Endothelial cell (in vitro differentiated cells): Measurements from ENCODE around the gene ZNF534. TPM values are rescaled to one million over a fixed set of nuclear protein-coding genes. Genes with fewer than 3 reads are reported as not detected.
"Not testable (repeated sequence)": the region's sequence is repeated elsewhere in the genome, so short reads cannot be mapped to it uniquely, and the experiment has no call there.

Experiments
- DNase-seq: peaks from one replicate; pipeline ENCODE4 v3.0.0; 2021; ENCODE audit warnings: low spot score
- H3K27ac Mint-ChIP-seq: one replicate; pipeline ENCODE4 v1.8.0; 2021; ENCODE audit warnings: mixed read lengths, inconsistent platforms; ENCODE audit not compliant: unreplicated experiment
- H3K27me3 Mint-ChIP-seq: one replicate; pipeline ENCODE4 v1.8.0; 2021; ENCODE audit warnings: mild to moderate bottlenecking, moderate library complexity, mixed read lengths, inconsistent platforms; ENCODE audit not compliant: unreplicated experiment
- H3K36me3 Mint-ChIP-seq: one replicate; pipeline ENCODE4 v1.8.0; 2021; ENCODE audit warnings: mild to moderate bottlenecking, low read depth, mixed read lengths, inconsistent platforms; ENCODE audit not compliant: unreplicated experiment
- H3K4me1 Mint-ChIP-seq: one replicate; pipeline ENCODE4 v1.8.0; 2021; ENCODE audit warnings: mild to moderate bottlenecking, mixed read lengths, inconsistent platforms; ENCODE audit not compliant: unreplicated experiment
- H3K4me3 Mint-ChIP-seq: one replicate; pipeline ENCODE4 v1.8.0; 2021; ENCODE audit warnings: mild to moderate bottlenecking, mixed read lengths, inconsistent platforms; ENCODE audit not compliant: unreplicated experiment
- H3K9me3 Mint-ChIP-seq: one replicate; pipeline ENCODE4 v1.8.0; 2021; ENCODE audit warnings: mixed read lengths, inconsistent platforms; ENCODE audit not compliant: unreplicated experiment
- total RNA-seq: library from RNA; stranded (reverse); fragmentation: NEBNext Ultra II Directional; extraction: Animal tissue kit (Norgen Biotek cat#: 25700); gene quantifications from one replicate; pipeline ENCODE4 v1.2.1, GENCODE V29; 2021; ENCODE audit not compliant: unreplicated experiment
- TF ChIP-seq, protein P1 (sequence below): fragments of 200-600 bp; sonication (generic); IDR thresholded peaks from one replicate; pipeline ENCODE4 v1.5.0; 2021; ENCODE audit warnings: antibody characterized with exemption; ENCODE audit not compliant: unreplicated experiment

The ZNF534 gene
- total RNA-seq, 1 donor from 2014 or later, result not detected

DNA sequence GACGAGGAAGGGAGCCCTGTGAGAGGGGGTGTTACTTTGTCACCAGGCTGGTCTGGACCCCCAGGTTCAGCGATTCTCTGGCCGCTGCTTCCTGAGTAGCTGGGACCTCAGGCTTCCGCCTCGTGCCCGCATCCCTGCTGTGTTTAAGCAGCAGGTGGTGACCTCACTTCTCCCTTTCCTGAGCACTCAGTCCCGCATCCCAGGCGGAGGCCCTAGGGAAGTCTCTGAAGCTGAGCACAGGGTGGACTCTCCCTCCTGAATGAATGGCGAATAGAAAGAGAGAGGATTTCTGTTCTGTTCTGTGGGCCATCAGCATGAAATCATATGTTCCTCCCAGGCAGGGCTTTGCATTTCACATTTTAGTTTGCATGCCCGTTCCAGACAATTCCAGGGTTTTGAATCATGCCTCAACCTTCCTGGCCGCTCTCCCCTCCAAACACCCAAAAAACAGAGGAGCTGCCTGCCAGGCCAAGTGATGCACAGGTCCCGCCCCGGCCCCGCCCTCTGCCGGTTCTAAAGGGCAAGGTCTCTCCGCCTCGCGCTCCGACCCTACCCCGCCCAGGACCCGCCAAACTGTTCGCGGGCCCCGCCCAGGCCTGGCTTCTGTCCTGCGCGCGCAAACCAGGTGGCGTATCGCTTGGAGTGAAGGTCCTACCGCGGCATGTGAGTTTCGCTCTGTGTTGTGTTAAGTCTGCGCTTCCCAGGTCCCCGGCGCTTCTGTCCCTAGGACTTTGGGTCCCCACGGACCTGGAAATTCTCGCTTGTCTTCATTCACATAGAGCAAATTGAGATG, 63.4 kb downstream of the ZNF534 start:
- peak; percentile 45 for DNase-seq
- H3K27ac Mint-ChIP-seq, result no peak overlapping the region
- peaks cover 8% of the 10 kb centered on the region for H3K27me3 Mint-ChIP-seq
- H3K4me1 Mint-ChIP-seq, result peaks cover 3% of the 10 kb centered on the region
- TF ChIP-seq, protein P1, sequence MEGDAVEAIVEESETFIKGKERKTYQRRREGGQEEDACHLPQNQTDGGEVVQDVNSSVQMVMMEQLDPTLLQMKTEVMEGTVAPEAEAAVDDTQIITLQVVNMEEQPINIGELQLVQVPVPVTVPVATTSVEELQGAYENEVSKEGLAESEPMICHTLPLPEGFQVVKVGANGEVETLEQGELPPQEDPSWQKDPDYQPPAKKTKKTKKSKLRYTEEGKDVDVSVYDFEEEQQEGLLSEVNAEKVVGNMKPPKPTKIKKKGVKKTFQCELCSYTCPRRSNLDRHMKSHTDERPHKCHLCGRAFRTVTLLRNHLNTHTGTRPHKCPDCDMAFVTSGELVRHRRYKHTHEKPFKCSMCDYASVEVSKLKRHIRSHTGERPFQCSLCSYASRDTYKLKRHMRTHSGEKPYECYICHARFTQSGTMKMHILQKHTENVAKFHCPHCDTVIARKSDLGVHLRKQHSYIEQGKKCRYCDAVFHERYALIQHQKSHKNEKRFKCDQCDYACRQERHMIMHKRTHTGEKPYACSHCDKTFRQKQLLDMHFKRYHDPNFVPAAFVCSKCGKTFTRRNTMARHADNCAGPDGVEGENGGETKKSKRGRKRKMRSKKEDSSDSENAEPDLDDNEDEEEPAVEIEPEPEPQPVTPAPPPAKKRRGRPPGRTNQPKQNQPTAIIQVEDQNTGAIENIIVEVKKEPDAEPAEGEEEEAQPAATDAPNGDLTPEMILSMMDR, result no peak
- H3K4me3 Mint-ChIP-seq, result no peak overlapping the region
- peaks cover 5% of the 10 kb centered on the region for H3K36me3 Mint-ChIP-seq
- peaks cover 18% of the 10 kb centered on the region for H3K9me3 Mint-ChIP-seq

DNA sequence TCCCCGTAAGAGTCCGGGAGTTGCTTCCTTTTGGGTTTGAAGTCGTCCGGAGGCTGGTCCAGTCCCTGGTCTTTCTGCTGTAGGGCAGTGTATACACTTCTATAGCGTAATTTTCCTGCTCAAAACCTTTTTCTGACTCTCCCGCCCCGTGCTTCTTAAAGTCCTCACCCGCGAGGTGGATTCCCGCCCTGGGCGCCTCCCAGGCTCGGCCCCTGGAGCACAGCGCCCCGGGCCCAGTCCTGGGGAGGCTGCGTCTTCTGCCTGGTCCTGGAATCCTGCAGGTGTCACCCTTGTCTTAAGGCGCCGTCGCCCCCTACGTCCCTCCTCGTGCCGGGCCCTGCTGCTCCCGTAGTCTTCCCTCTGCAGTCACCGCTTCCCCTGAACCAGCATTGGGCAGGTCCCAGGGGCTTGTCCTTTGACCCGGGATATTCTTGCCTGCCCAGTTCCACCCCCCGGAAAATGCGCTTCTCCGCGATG, 64.1 kb downstream of the ZNF534 start:
- Mint-ChIP-seq H3K4me3 (peak overlapping the region; percentile 86), H3K27ac (no peak overlapping the region), H3K4me1 (peaks cover 3% of the 10 kb centered on the region), H3K36me3 (peaks cover 5% of the 10 kb centered on the region), H3K27me3 (peaks cover 8% of the 10 kb centered on the region), H3K9me3 (peaks cover 18% of the 10 kb centered on the region)
- peak; percentile 20 for DNase-seq
- TF ChIP-seq, protein P1, result no peak

DNA sequence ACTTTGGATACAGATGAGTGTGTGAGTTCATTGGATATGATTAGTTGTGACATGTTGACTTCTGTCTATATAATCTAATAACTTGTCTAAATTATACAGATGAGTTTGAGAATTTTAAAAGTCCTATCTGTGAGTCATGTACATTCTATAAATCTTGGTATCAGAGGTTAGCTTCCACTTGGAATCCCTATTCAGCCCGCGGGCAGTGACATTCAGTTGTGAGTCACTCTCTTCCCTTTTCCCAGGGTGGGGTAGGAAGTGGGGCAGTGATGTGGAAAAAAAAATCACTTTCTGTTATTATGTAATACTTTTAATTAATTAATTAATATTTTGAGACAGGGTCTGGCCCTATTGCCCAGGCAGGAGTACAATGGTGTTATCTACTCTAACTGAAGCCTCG, 65.6 kb downstream of the ZNF534 start:
- no peak overlapping the region for H3K4me3 Mint-ChIP-seq

DNA sequence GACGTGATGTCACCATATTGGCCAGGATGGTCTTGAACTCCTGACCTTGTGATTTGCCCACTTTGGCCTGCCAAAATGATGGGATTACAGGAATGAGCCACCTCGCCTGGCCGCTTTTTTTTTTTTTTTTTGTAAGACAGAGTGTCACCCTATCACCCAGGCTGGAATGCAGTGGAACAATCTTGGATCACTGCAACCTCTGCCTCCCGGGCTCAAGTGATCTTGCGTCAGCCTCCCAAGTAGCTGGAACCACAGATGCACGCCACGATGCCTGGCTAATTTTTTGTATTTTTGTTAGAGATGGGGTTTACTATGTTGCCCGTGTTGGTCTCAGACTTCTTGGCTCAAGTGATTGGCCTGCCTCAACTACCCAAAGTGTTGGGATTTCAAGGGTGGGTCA, 69.6 kb downstream of the ZNF534 start:
- H3K27ac Mint-ChIP-seq, result no peak overlapping the region
- TF ChIP-seq, protein P1, result no peak
- peaks cover 7% of the 10 kb centered on the region for H3K36me3 Mint-ChIP-seq
- no peak for DNase-seq
- H3K4me3 Mint-ChIP-seq, result no peak overlapping the region
- H3K27me3 Mint-ChIP-seq, result peaks cover 6% of the 10 kb centered on the region
- H3K4me1 Mint-ChIP-seq, result peaks cover 9% of the 10 kb centered on the region
- H3K9me3 Mint-ChIP-seq, result peaks cover 6% of the 10 kb centered on the region

More for the DNA sequence above, 65.6 kb downstream of the ZNF534 start:
- H3K36me3 Mint-ChIP-seq, result peaks cover 7% of the 10 kb centered on the region
- H3K4me1 Mint-ChIP-seq, result peaks cover 3% of the 10 kb centered on the region
- H3K9me3 Mint-ChIP-seq, result peaks cover 18% of the 10 kb centered on the region
- TF ChIP-seq, protein P1, result no peak
- DNase-seq, result no peak
- H3K27ac Mint-ChIP-seq, result no peak overlapping the region
- peaks cover 8% of the 10 kb centered on the region for H3K27me3 Mint-ChIP-seq

DNA sequence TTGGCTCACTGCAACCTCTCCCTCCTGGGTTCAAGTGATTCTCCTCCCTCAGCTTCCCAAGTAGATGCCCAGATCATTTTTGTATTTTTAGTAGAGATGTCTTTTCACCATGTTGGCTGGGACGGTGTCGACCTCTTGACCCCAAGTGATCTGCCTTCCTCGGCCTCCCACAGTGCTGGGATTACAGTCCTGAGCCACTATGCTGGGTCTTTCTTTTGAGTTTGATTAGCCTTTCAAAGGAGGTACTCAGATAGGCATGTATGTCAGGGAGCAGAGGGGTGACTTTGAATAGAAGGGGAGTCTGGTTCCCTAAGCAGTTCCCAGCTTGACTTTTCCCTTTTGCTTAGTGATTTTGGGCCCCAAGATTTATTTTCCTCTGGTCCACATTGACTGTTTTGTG, 71.5 kb downstream of the ZNF534 start:
- H3K27me3 Mint-ChIP-seq, DNase-seq, H3K4me3 Mint-ChIP-seq, H3K9me3 Mint-ChIP-seq, H3K36me3 Mint-ChIP-seq, H3K27ac Mint-ChIP-seq: not testable (repeated sequence)
- peaks cover 12% of the 10 kb centered on the region for H3K4me1 Mint-ChIP-seq

DNA sequence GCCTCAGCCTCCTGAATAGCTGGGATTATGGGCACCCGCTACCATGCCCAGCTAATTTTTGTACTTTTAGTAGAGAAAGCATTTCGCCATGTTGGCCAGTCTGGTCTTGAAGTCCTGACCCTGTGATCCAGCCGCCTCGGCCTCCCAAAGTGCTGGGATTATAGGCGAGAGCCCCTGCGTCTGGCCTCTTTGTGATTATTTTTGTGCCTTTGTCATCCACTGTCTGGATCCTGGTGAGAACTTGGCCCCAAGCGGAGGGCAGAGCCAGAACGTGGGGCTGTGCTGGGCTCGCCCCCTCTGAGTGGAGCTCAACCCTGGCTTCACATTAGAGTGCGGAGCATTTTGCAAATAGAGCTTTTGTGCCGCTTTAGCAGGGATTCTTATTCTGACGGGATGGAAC, 72.0 kb downstream of the ZNF534 start:
- H3K36me3 Mint-ChIP-seq, H3K27ac Mint-ChIP-seq, H3K9me3 Mint-ChIP-seq, H3K4me3 Mint-ChIP-seq, DNase-seq, H3K27me3 Mint-ChIP-seq: not testable (repeated sequence)
- H3K4me1 Mint-ChIP-seq, result peaks cover 12% of the 10 kb centered on the region
